H1 (cell line): ENCODE data around the gene PDE4B. TPM values are rescaled to one million over a fixed set of nuclear protein-coding genes. Genes with fewer than 3 reads are reported as not detected.

Source experiments
- CTCF ChIA-PET: fragments of 300-600 bp; sonication (Branson Sonifier 250); formaldehyde crosslinking; loops from one replicate; lab custom pipeline; 2021; ENCODE audit not compliant: partially characterized antibody; lab: Charles Lee
- POLR2A ChIA-PET: fragments of 300-600 bp; sonication (Branson Sonifier 250); formaldehyde crosslinking; loops from one replicate; lab custom pipeline; 2021; ENCODE audit warnings: inconsistent platforms; ENCODE audit not compliant: partially characterized antibody; lab: Charles Lee
- DNase-seq, 2 experiments: peaks; one replicate each; pipeline versions ENCODE4 v3.0.0 to v3.0.0-alpha.2; 2010 to 2022; ENCODE audit warnings: low spot score in 2 of 2, low read depth in 1 of 2, mixed read lengths in 1 of 2
- FAIRE-seq: peaks from 2 replicates; lab custom pipeline; 2011; peaks lifted over from hg19 to GRCh38; lab: Jason Lieb, UNC
- H2AFZ ChIP-seq: 2 replicates; pipeline ENCODE4 v1.8.1; 2012; ENCODE audit warnings: low read length, inconsistent platforms
- H2AK5ac ChIP-seq: 2 replicates; pipeline ENCODE4 v1.6.1; 2013; ENCODE audit warnings: low read depth, low read length
- H2BK120ac ChIP-seq: replicated peaks from 2 replicates; pipeline ENCODE3; 2013; ENCODE audit warnings: low read depth, low read length, inconsistent platforms
- H2BK12ac ChIP-seq: 2 replicates; pipeline ENCODE4 v1.6.1; 2013; ENCODE audit warnings: low read depth, low read length
- H2BK15ac ChIP-seq: 2 replicates; pipeline ENCODE4 v1.6.1; 2013; ENCODE audit warnings: low read length
- H2BK20ac ChIP-seq: 2 replicates; pipeline ENCODE4 v1.6.1; 2013; ENCODE audit warnings: low read length
- H2BK5ac ChIP-seq: 2 replicates; pipeline ENCODE4 v1.6.1; 2013; ENCODE audit warnings: low read depth, low read length
- H3K14ac ChIP-seq: 2 replicates; pipeline ENCODE4 v1.6.1; 2013; ENCODE audit warnings: inconsistent platforms; ENCODE audit not compliant: insufficient read length
- H3K18ac ChIP-seq: 2 replicates; pipeline ENCODE4 v1.6.1; 2013; ENCODE audit warnings: low read length; ENCODE audit errors: extremely low read depth
- H3K23ac ChIP-seq: 2 replicates; pipeline ENCODE4 v1.6.1; 2013; ENCODE audit warnings: inconsistent platforms; ENCODE audit not compliant: insufficient read length
- H3K23me2 ChIP-seq: 2 replicates; pipeline ENCODE4 v1.6.1; 2013; ENCODE audit warnings: low read depth, low read length
- H3K27ac ChIP-seq: 2 replicates; pipeline ENCODE4 v1.6.1; 2011; ENCODE audit warnings: low read depth, low read length, inconsistent platforms
- H3K27me3 ChIP-seq, 4 experiments: replicated peaks in 1 of 4; 1 replicate in 1 of 4; 2 replicates in 3 of 4; pipeline versions ENCODE4 v1.6.1 to v1.8.1; 2011 to 2013; ENCODE audit warnings: low read length in 3 of 4, mild to moderate bottlenecking in 3 of 4, inconsistent platforms in 2 of 4, mixed read lengths in 2 of 4, moderate library complexity in 1 of 4; ENCODE audit not compliant: control insufficient read depth in 3 of 4, insufficient read depth in 3 of 4; ENCODE audit errors: extremely low read depth in 1 of 4
- H3K36me3 ChIP-seq, 4 experiments: 2 replicates each; pipeline versions ENCODE4 v1.6.1 to v1.8.1; 2011 to 2013; ENCODE audit warnings: mild to moderate bottlenecking in 4 of 4, low read length in 3 of 4, moderate library complexity in 2 of 4, control low read depth in 1 of 4, inconsistent platforms in 1 of 4; ENCODE audit not compliant: insufficient read depth in 4 of 4, control insufficient read depth in 2 of 4
- H3K4ac ChIP-seq: replicated peaks from 2 replicates; pipeline ENCODE3; 2013; ENCODE audit warnings: low read length, low read depth, mixed read lengths, inconsistent platforms; ENCODE audit not compliant: insufficient read length
- H3K4me1 ChIP-seq, 4 experiments: replicated peaks in 1 of 4; 1 replicate in 1 of 4; 2 replicates in 3 of 4; pipeline versions ENCODE4 v1.6.1 to v1.8.1; 2011 to 2013; ENCODE audit warnings: low read length in 3 of 4, inconsistent platforms in 2 of 4, mixed read lengths in 1 of 4; ENCODE audit not compliant: insufficient read depth in 4 of 4, control insufficient read depth in 3 of 4
- H3K4me2 ChIP-seq, 2 experiments: 2 replicates each; pipeline versions ENCODE4 v1.6.1 to v1.8.1; 2011 to 2013; ENCODE audit warnings: low read depth in 2 of 2, low read length in 2 of 2, control low read depth in 1 of 2, inconsistent platforms in 1 of 2, mild to moderate bottlenecking in 1 of 2; ENCODE audit not compliant: insufficient read depth in 1 of 2
- H3K4me3 ChIP-seq, 4 experiments: fragments of 200-600, 300-600 bp in 1 of 4; sonication (generic), shearing (Covaris generic), sonication (Bioruptor Twin) in 1 of 4; 2 replicates each; pipeline versions ENCODE4 v1.5.1 to v1.8.1; 2011 to 2016; ENCODE audit warnings: low read length in 4 of 4, low read depth in 3 of 4, control low read depth in 2 of 4, inconsistent platforms in 2 of 4, mild to moderate bottlenecking in 2 of 4, mixed read lengths in 1 of 4, moderate library complexity in 1 of 4; ENCODE audit not compliant: insufficient read depth in 2 of 4; ENCODE audit errors: extremely low read depth in 1 of 4
- H3K56ac ChIP-seq: replicated peaks from 2 replicates; pipeline ENCODE3; 2013; ENCODE audit warnings: low read depth, mild to moderate bottlenecking, mixed read lengths, low read length, inconsistent platforms; ENCODE audit not compliant: insufficient read length
- H3K79me1 ChIP-seq: 2 replicates; pipeline ENCODE4 v1.6.1; 2013; ENCODE audit warnings: low read depth, low read length, control low read depth
- H3K79me2 ChIP-seq, 2 experiments: 2 replicates each; pipeline versions ENCODE4 v1.6.1 to v1.8.1; 2012 to 2013; ENCODE audit warnings: low read length in 2 of 2, mild to moderate bottlenecking in 2 of 2, inconsistent platforms in 1 of 2; ENCODE audit not compliant: insufficient read depth in 2 of 2, control insufficient read depth in 1 of 2
- H3K9ac ChIP-seq, 4 experiments: replicated peaks in 1 of 4; 1 replicate in 1 of 4; 2 replicates in 3 of 4; pipeline versions ENCODE4 v1.6.1 to v1.8.1; 2011 to 2013; ENCODE audit warnings: low read depth in 3 of 4, low read length in 3 of 4, control low read depth in 2 of 4, mild to moderate bottlenecking in 2 of 4, moderate library complexity in 2 of 4, inconsistent platforms in 1 of 4; ENCODE audit errors: extremely low read depth in 1 of 4
- H3K9me3 ChIP-seq, 2 experiments: 2 replicates each; pipeline versions ENCODE4 v1.6.1 to v1.8.1; 2012 to 2013; ENCODE audit warnings: mild to moderate bottlenecking in 2 of 2, moderate library complexity in 2 of 2, control low read depth in 1 of 2, inconsistent platforms in 1 of 2, low read depth in 1 of 2, low read length in 1 of 2, mixed read lengths in 1 of 2; ENCODE audit not compliant: insufficient read depth in 2 of 2
- H4K20me1 ChIP-seq, 2 experiments: replicated peaks in 1 of 2; 2 replicates each; pipeline versions ENCODE3 to v1.8.1; 2011 to 2013; ENCODE audit warnings: inconsistent platforms in 2 of 2, low read length in 2 of 2, mild to moderate bottlenecking in 1 of 2; ENCODE audit not compliant: insufficient read depth in 2 of 2, control insufficient read depth in 1 of 2
- H4K5ac ChIP-seq: 2 replicates; pipeline ENCODE4 v1.6.1; 2013; ENCODE audit warnings: low read length, low read depth, mixed read lengths, inconsistent platforms; ENCODE audit not compliant: insufficient read length
- H4K8ac ChIP-seq: 2 replicates; pipeline ENCODE4 v1.8.0; 2013; ENCODE audit warnings: mild to moderate bottlenecking, moderate library complexity, low read length, inconsistent platforms; ENCODE audit not compliant: insufficient read depth; ENCODE audit errors: extremely low read depth
- H4K91ac ChIP-seq: replicated peaks from 2 replicates; pipeline ENCODE3; 2013; ENCODE audit warnings: low read length, mixed read lengths, inconsistent platforms; ENCODE audit not compliant: insufficient read length
- ATF2 ChIP-seq: IDR thresholded peaks from 2 replicates; pipeline ENCODE4 v1.6.1; 2012; ENCODE audit warnings: low read length, inconsistent platforms
- BRCA1 ChIP-seq: IDR thresholded peaks from 2 replicates; pipeline ENCODE4 v1.6.1; 2012; ENCODE audit warnings: low read depth, low read length, improper control_type of control experiment
- CREB1 ChIP-seq: IDR thresholded peaks from 2 replicates; pipeline ENCODE4 v1.6.1; 2012; ENCODE audit warnings: inconsistent platforms
- FOSL1 ChIP-seq: IDR thresholded peaks from 2 replicates; pipeline ENCODE4 v1.6.1; 2011; ENCODE audit warnings: mild to moderate bottlenecking, low read depth, low read length, moderate library complexity; ENCODE audit not compliant: insufficient read depth
- NANOG ChIP-seq: IDR thresholded peaks from 2 replicates; pipeline ENCODE4 v1.6.1; 2011; ENCODE audit warnings: low read length, low read depth, mild to moderate bottlenecking, inconsistent platforms; ENCODE audit not compliant: insufficient read depth, poor library complexity, severe bottlenecking
- NRF1 ChIP-seq: IDR thresholded peaks from 2 replicates; pipeline ENCODE4 v1.6.1; 2011; ENCODE audit warnings: mild to moderate bottlenecking, low read depth, low read length, improper control_type of control experiment
- SAP30 ChIP-seq: fragments of 300-600 bp; sonication (generic); IDR thresholded peaks from 2 replicates; pipeline ENCODE4 v1.7.1; 2012; ENCODE audit warnings: low read length, moderate library complexity, mild to moderate bottlenecking, inconsistent platforms; ENCODE audit not compliant: insufficient read depth, insufficient replicate concordance
- USF2 ChIP-seq: IDR thresholded peaks from 2 replicates; pipeline ENCODE4 v1.6.1; 2011; ENCODE audit warnings: low read length, improper control_type of control experiment
- WGBS, 2 experiments: shearing (Covaris generic) in 1 of 2; methylation state at CpG; one replicate each; pipeline versions ENCODE4 v1.1.6 to v1.1.7; 2013 to 2015; ENCODE audit warnings: low lambda C conversion rate in 2 of 2, mixed read lengths in 2 of 2, inconsistent platforms in 1 of 2, low coverage in 1 of 2, missing lambda C conversion rate in 1 of 2; ENCODE audit not compliant: insufficient replicate concordance in 2 of 2, insufficient coverage in 1 of 2, insufficient read length in 1 of 2; ENCODE audit errors: extremely low coverage in 1 of 2, missing lambda C conversion rate in 1 of 2; 5-methylcytosine and 5-hydroxymethylcytosine counted together
- polyA plus RNA-seq, 7 experiments: library from polyadenylated mRNA; depleted of rRNA in 3 of 7; stranded (reverse) in 5 of 7; unstranded in 2 of 7; fragments of >200 nt in 5 of 7; fragments of 200-250 nt in 2 of 7; gene quantifications; 1 replicate in 5 of 7; 2 replicates in 1 of 7; 4 replicates in 1 of 7; pipeline versions ENCODE4 v1.2.1 to v1.2.3, GENCODE V29; 2011 to 2013; ENCODE audit warnings: missing spikeins in 2 of 7, mixed read lengths in 2 of 7
- total RNA-seq: library from RNA; stranded (reverse); fragmentation: NEBNext Ultra II Directional; extraction: Animal tissue kit (Norgen Biotek cat#: 25700); gene quantifications from 2 replicates; pipeline ENCODE4 v1.2.1, GENCODE V29; 2021

Gene PDE4B
- total and polyA plus RNA-seq, 2 of the 8 experiments (the other 6 are each of a cell fraction or from before 2014, with no cell fraction given): 5.0 to 15.1 TPM

GRCh38 chr1:65832296-65832695 is 39.6 kb downstream of the PDE4B start:
- H4K8ac ChIP-seq: no peak overlapping the region
- H3K27ac ChIP-seq: no peak overlapping the region
- H3K4me1 ChIP-seq: no peaks in the 10 kb centered on the region
- no peak overlapping the region for H2BK120ac ChIP-seq
- H3K9me3 ChIP-seq: no peaks in the 10 kb centered on the region
- H2BK15ac ChIP-seq: no peak overlapping the region
- H2BK20ac ChIP-seq: no peak overlapping the region
- DNase-seq: no peak
- H3K9ac ChIP-seq: no peak overlapping the region
- no peaks in the 10 kb centered on the region for H3K23me2 ChIP-seq
- no peak overlapping the region for H3K23ac ChIP-seq
- H2AFZ ChIP-seq: no peak overlapping the region
- CTCF ChIA-PET: no interaction called here
- no peak overlapping the region for H2BK12ac ChIP-seq
- H3K14ac ChIP-seq: no peak overlapping the region
- no peak overlapping the region for H3K4me2 ChIP-seq
- no peaks in the 10 kb centered on the region for H4K20me1 ChIP-seq
- H2AK5ac ChIP-seq: no peak overlapping the region
- no peak overlapping the region for H3K56ac ChIP-seq
- H3K18ac ChIP-seq: no peak overlapping the region
- POLR2A ChIA-PET: no interaction called here
- WGBS, 2 experiments: 57% methylated on average over 3 of the region's 3 CpGs; no CpG with 5 or more reads in 1 of the 2 experiments
- no peaks in the 10 kb centered on the region for H3K36me3 ChIP-seq
- H3K79me1 ChIP-seq: no peaks in the 10 kb centered on the region
- no peak overlapping the region for H4K5ac ChIP-seq
- H4K91ac ChIP-seq: no peak overlapping the region
- no peak for TF ChIP-seq NANOG
- no peak for TF ChIP-seq ATF2
- no peak for TF ChIP-seq NRF1
- TF ChIP-seq SAP30: no peak
- TF ChIP-seq CREB1: no peak
- TF ChIP-seq FOSL1: no peak
- no peak for TF ChIP-seq BRCA1
- no peak for TF ChIP-seq USF2
- H3K79me2 ChIP-seq: no peaks in the 10 kb centered on the region
- H3K4me3 ChIP-seq: no peak overlapping the region
- FAIRE-seq: no peak
- H3K4ac ChIP-seq: no peak overlapping the region
- H3K27me3 ChIP-seq: no peaks in the 10 kb centered on the region
- no peak overlapping the region for H2BK5ac ChIP-seq
